Transverse colon (tissue), 3 donors: ENCODE data around the gene AGPAT2.

Source experiments
- POLR2A ChIP-seq: fragments of 450-650 bp; IDR thresholded peaks from one replicate; pipeline ENCODE4 v1.6.1; 2016; ENCODE audit warnings: antibody characterized with exemption, mild to moderate bottlenecking, moderate library complexity
- POLR2AphosphoS5 ChIP-seq, 3 donors: sonication (generic); formaldehyde crosslinking; IDR thresholded peaks; one replicate each; pipeline ENCODE4 v1.6.1; 2016; ENCODE audit warnings: antibody characterized with exemption in 3 of 3

DNA sequence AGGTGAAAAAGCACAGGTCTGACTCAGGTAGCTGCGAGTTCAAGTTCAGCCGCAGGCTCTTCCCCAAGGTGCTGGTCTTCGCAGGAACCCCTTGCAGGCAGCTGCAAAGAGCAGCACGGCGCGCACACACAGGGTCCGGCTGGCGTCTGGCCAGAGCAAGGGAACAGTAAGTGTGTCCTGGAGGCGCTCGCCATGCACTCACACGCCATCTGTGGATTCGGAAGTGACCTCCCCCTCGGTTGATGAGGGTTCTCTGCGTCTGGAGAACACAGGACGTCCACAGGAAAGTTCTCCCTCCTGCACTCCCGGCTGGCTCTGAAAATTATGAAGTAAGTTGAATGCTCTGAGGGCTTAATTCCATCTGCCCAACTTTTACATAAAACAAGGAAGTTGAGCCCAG, 38.5 kb downstream of the AGPAT2 start:
- peak in 2 of 3 donors; percentile 9 to 21 for TF ChIP-seq POLR2AphosphoS5 (IDR thresholded peaks at IDR 0.05)
- TF ChIP-seq POLR2A = no peak
